Anterior cingulate cortex (tissue), 58 donors: ENCODE measurements around the gene HCLS1.
"Not testable (repeated sequence)": the region's sequence is repeated elsewhere in the genome, so short reads cannot be mapped to it uniquely, and the experiment has no call there.

ENCODE experiments used
- DNase-seq, 58 donors: peaks; one replicate each; lab custom pipeline; 2025; lab: John Stamatoyannopoulos, UW

HCLS1 gene

DNA sequence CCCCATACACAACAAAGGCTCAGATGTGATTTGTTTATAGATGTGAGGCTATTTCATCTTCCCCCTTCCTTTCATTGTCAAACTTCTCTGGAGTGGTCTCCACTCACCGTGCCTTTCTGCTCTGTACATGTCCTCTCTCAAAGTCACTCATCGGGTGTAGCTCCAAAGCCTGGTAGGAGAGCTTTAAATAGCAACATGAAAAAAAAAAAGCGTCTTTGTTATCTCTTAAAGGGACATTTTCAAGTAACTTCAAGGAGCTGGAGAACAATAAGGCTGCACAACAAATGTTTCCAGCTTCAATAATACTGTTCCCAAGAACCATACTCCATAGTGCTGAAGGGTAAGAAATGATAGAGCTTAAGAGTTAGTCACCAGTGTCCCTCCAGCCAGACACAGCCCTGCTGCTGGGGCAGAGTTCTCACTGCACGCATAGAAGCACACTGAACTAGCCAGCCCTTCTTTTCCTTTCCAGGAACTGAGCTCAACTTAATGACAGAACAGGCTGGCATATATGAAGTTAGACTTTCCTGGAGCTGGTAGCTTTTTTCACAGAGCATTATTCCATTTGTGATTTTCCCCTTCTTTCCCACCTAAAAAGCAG lies 59.4 kb downstream of the HCLS1 start:
- DNase-seq = no peak

- DNase-seq = not testable (repeated sequence)
Observed at GRCh38 chr3:121599900-121600299, 60.8 kb downstream of the HCLS1 start.

DNA sequence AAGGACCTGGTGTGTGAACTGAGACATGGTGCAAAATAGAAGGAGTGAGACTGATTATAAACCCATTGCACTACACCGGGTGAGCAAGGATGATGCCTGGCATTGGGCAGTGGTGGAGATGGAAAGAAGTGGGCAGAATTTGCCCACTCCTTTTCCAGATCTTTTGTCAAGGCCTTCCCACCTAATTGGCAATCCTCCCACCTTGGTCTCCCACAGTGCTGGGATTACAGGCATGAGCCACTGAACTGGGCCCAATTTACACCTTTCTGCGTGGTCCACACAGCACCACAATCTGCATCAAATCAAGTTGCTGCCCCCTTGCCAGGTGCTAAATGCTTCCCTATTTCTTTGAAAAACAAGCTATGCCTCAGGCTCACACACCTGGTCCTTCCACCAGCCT lies 62.1 kb downstream of the HCLS1 start:
- DNase-seq = no peak

GRCh38 chr3:121595765-121596406 lies 64.8 kb downstream of the HCLS1 start:
- DNase-seq = no peak

GRCh38 chr3:121594850-121595249 lies 65.9 kb downstream of the HCLS1 start:
- no peak for DNase-seq

DNA sequence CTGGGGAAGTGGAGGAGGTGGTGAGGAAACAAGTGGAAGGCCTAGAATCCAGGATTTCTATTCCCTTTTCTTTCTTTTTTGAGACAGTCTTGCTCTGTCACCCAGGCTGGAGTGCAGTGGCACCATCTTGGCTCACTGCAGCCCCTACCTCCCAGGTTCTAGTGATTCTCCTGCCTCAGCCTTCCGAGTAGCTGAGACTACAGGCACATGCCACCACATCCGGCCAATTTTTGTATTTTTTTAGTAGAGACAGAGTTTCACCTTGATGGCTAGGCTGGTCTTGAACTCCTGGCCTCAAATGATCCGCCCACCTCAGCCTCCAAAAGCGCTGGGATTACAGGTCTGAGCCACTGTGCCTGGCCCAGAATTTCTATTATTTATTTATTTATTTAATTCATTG lies 66.9 kb downstream of the HCLS1 start:
- not testable (repeated sequence) for DNase-seq

DNA sequence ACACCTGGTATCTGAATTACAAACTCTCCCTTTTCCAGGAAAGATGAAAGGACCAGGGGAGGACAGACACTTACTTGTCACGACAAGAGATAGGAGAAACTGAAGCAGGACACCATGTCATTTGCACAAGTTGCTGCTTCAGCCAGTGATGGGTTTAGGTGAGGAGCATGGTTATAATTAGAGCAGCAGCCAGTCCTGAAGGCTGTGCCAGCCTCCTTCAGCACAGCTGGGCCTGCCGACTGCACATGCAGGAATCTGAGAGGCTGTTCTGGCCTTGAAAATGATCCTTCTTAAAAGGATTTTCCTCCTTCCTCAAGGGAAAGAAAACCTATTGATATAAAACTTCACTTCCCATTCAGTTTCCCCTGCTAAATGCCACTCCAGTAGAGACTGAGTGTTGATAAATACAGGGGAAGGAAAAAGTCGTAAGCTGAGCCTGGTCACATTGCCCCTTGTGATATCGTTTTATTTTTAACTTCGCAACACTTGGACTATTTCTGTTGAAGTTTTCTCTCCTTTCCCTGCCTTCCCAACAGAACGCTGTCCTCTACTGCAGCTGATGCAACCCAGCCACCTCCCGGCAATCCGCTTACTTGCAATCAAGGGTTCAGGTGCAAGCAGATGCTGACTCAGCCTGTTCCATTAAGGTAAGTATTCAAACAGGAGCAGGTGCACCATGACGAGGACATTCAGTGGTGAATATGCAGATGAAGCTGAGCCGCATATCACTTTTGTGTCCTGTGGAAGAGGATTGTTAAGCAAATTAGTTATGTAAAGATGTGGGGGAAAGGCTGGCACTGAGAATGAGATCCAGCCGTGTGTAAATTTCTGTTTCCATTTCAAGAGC lies 67.6 kb downstream of the HCLS1 start, which contains the start of gene FBXO40:
FBXO40 (plus strand) TSS at position 524 of the 847 bp plus-strand sequence. CDS start 27,197 bp downstream, outside the sequence.
- peak in 28 of 58 donors; percentile 0 to 55 (median 10) for DNase-seq

GRCh38 chr3:121584418-121584817 lies 76.3 kb downstream of the HCLS1 start:
- DNase-seq = no peak

DNA sequence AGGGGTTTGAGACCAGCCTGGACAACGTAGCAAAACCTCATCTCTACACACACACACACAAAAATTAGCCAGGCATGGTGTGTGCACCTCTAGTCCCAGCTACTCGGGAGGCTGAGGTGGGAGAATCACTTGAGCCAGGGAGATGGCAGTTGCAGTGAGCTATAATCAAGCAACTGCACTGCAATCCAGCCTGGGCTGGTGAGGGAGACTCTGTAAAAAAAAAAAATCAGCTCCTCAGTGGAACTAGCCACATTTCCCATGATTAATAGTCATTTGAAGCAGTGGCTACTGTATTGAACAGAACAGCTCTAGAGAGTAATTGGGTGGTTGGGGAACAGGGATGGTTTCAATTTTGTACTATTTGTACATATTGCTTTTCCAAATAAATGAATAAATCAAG lies 79.0 kb downstream of the HCLS1 start:
- DNase-seq = no peak
